T-helper 2 cell treated with Interferon-gamma antibody and Interleukin-4, amounts not matched to agents 5 μg/mL and 100 μg/mL, for 36 hours (primary cell): Measurements from ENCODE around the gene PDK1.

Experiments used
- DNase-seq: peaks from one replicate; pipeline ENCODE4 v3.0.0; 2021; ENCODE audit warnings: low spot score
- H3K27ac Mint-ChIP-seq: one replicate; pipeline ENCODE4 v1.8.0; 2021; ENCODE audit warnings: mild to moderate bottlenecking, mixed read lengths
- H3K27me3 Mint-ChIP-seq: one replicate; pipeline ENCODE4 v1.8.0; 2021; ENCODE audit warnings: low read depth, mixed read lengths
- H3K36me3 Mint-ChIP-seq: one replicate; pipeline ENCODE4 v1.8.0; 2021; ENCODE audit warnings: low read depth, mixed read lengths
- H3K4me1 Mint-ChIP-seq: one replicate; pipeline ENCODE4 v1.8.0; 2021; ENCODE audit warnings: low read depth, mixed read lengths
- H3K4me3 Mint-ChIP-seq: one replicate; pipeline ENCODE4 v1.8.0; 2022; ENCODE audit warnings: mild to moderate bottlenecking, moderate library complexity, mixed read lengths
- H3K9me3 Mint-ChIP-seq: one replicate; pipeline ENCODE4 v1.8.0; 2021; ENCODE audit warnings: mixed read lengths

PDK1 gene

DNA sequence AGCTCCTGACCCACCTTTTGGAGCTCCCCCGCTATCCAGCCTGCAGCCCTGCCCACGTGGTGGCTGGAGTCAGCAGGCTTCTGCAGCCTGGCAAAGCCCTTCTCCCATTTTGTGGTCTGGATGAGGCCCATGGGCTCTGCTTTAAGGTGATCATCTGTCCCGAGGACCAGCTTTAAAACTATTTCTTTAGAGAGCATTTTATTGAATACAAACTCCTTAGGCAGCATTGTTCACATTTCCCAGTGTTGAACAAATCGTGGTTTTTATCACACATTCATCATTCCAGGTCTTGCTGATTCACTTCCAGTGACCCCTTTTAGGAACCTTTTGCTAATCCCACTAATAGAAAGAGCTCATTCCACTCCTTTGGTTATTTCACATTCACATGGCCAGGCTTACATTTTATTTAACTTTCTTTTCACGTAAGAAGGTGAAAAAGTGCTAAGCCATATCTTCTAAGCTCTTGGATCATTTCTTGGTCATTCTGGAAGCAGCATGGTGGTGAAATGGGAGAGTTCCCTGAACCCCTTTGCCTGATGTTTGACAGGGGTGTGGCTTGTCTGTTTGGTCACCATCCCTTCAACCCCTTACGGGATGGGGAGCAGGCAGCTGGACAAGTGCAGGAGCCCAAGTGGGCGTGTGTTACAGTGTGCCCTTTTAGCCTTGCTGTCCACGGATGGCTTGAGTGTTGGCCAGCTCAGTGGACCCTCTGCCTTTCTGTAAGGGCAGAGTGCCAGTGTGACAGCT, 99.4 kb downstream of the PDK1 start:
- H3K36me3 Mint-ChIP-seq = no peaks in the 10 kb centered on the region
- H3K9me3 Mint-ChIP-seq = peaks cover 20% of the 10 kb centered on the region
- no peak for DNase-seq
- no peaks in the 10 kb centered on the region for H3K27me3 Mint-ChIP-seq
- no peak overlapping the region for H3K27ac Mint-ChIP-seq
- no peaks in the 10 kb centered on the region for H3K4me1 Mint-ChIP-seq
- no peak overlapping the region for H3K4me3 Mint-ChIP-seq

DNA sequence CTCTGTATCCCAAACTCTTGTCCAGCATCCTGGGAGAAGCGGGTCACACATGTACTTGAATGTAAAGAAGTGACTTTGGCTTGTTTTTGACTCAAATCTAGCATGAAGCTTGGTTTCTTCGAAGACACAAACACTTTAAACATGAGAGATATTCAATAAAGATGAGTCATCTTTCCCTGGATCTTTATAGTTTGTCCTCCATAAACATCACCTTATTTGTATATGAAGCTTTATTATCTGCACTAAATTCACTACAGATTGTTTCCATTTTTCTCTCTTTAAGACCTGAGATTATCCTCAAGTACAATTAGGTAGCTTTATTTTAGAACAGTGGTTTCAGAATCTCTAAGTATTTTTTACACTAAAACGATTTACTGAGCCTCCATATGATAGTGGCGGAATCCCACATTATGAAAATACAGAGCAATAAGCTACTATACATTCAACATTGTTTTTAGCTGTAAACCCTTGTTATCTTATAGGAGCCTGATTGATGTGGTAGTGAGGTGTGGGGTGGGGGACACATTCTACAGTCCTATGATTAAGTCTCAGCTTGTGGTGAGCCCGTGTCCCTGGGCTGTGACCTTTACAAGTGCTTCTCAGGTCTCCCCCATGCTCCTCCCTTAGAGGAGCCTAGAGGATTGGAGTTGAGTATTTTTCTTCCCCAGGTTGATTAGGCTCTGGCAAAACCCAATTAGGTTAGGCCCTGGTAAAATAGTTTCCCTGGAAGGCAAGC, 100.1 kb downstream of the PDK1 start:
- no peak for DNase-seq
- H3K9me3 Mint-ChIP-seq = peaks cover 20% of the 10 kb centered on the region
- no peaks in the 10 kb centered on the region for H3K4me1 Mint-ChIP-seq
- no peak overlapping the region for H3K27ac Mint-ChIP-seq
- no peaks in the 10 kb centered on the region for H3K36me3 Mint-ChIP-seq
- no peak overlapping the region for H3K4me3 Mint-ChIP-seq
- no peaks in the 10 kb centered on the region for H3K27me3 Mint-ChIP-seq
